CD4-positive, alpha-beta T cell treated with Interleukin-4 for 4 hours (primary cell): ENCODE data around the gene TSPAN33.
"Not testable (repeated sequence)": the region's sequence is repeated elsewhere in the genome, so short reads cannot be mapped to it uniquely, and the experiment has no call there.

Source experiments
- DNase-seq: peaks from one replicate; pipeline ENCODE4 v3.0.0-alpha.2; 2020

Gene TSPAN33

GRCh38 chr7:129210256-129210988, 65.9 kb downstream of the TSPAN33 start:
- peak; percentile 25 for DNase-seq

- DNase-seq, result no peak
Observed at GRCh38 chr7:129210989-129211312, 66.4 kb downstream of the TSPAN33 start.

GRCh38 chr7:129212126-129212525, 67.6 kb downstream of the TSPAN33 start:
- no peak for DNase-seq

- no peak for DNase-seq
Observed at GRCh38 chr7:129212596-129212995, 68.1 kb downstream of the TSPAN33 start.

GRCh38 chr7:129213828-129214227, 69.3 kb downstream of the TSPAN33 start:
- DNase-seq, result no peak

GRCh38 chr7:129215691-129216090, 71.2 kb downstream of the TSPAN33 start:
- DNase-seq, result not testable (repeated sequence)

GRCh38 chr7:129216101-129216715, 71.7 kb downstream of the TSPAN33 start:
- DNase-seq, result not testable (repeated sequence)

GRCh38 chr7:129216821-129217416, 72.4 kb downstream of the TSPAN33 start:
- DNase-seq, result not testable (repeated sequence)

GRCh38 chr7:129218514-129219062, 74.1 kb downstream of the TSPAN33 start:
- peak; percentile 72 for DNase-seq

GRCh38 chr7:129219166-129219565, 74.7 kb downstream of the TSPAN33 start:
- not testable (repeated sequence) for DNase-seq
